NCI-H748 treated with DMSO at 0.1 percent for 48 hours (cell line): ENCODE data around the gene EDC4.
"Not testable (repeated sequence)": the region's sequence is repeated elsewhere in the genome, so short reads cannot be mapped to it uniquely, and the experiment has no call there.

ENCODE experiments used
- DNase-seq: peaks from one replicate; lab custom pipeline; 2025; lab: John Stamatoyannopoulos, UW

The EDC4 gene

GRCh38 chr16:67847064-67847861, 25.6 kb upstream of the EDC4 start, which contains the start of gene CENPT:
Gene CENPT, minus strand, starts transcription at chr16:67847693. Its CDS starts 13,834 bp downstream, at chr16:67833859.
- DNase-seq, result no peak

GRCh38 chr16:67848118-67848517, 24.7 kb upstream of the EDC4 start:
- no peak for DNase-seq

- DNase-seq, result no peak
Observed at GRCh38 chr16:67853670-67854069, 19.2 kb upstream of the EDC4 start.

GRCh38 chr16:67855789-67856188, 17.1 kb upstream of the EDC4 start:
- DNase-seq, result no peak

GRCh38 chr16:67856927-67857546, 15.8 kb upstream of the EDC4 start:
- no peak for DNase-seq

GRCh38 chr16:67857547-67858233, 15.2 kb upstream of the EDC4 start:
- peak; percentile 87 for DNase-seq

GRCh38 chr16:67858500-67858899, 14.4 kb upstream of the EDC4 start:
- DNase-seq, result no peak

GRCh38 chr16:67860589-67861398, 12.1 kb upstream of the EDC4 start:
- DNase-seq, result no peak

GRCh38 chr16:67861877-67862276, 11.0 kb upstream of the EDC4 start:
- no peak for DNase-seq

- no peak for DNase-seq
Observed at GRCh38 chr16:67862623-67863583, 9.9 kb upstream of the EDC4 start.

- not testable (repeated sequence) for DNase-seq
Observed at GRCh38 chr16:67864044-67864443, 8.8 kb upstream of the EDC4 start.

- no peak for DNase-seq
Observed at GRCh38 chr16:67864594-67864993, 8.3 kb upstream of the EDC4 start.

- no peak for DNase-seq
Observed at GRCh38 chr16:67865318-67865717, 7.5 kb upstream of the EDC4 start.

GRCh38 chr16:67868290-67868689, 4.6 kb upstream of the EDC4 start:
- no peak for DNase-seq

GRCh38 chr16:67869653-67870052, 3.2 kb upstream of the EDC4 start:
- DNase-seq, result no peak

- no peak for DNase-seq
Observed at GRCh38 chr16:67871256-67871655, 1.6 kb upstream of the EDC4 start.

- no peak for DNase-seq
Observed at GRCh38 chr16:67872131-67872630, 671 bp upstream of the EDC4 start.

GRCh38 chr16:67873435-67874370, 851 bp downstream of the EDC4 start:
- DNase-seq, result no peak

GRCh38 chr16:67874372-67874771, 1.5 kb downstream of the EDC4 start:
- no peak for DNase-seq

GRCh38 chr16:67877064-67877463, 4.2 kb downstream of the EDC4 start:
- no peak for DNase-seq
